NCI-H2107 treated with DMSO at 0.1 percent for 48 hours (cell line): Measurements from ENCODE around the gene MORN1.

Source experiments
- DNase-seq: peaks from one replicate; lab custom pipeline; 2025; ENCODE audit not compliant: unreplicated experiment; lab: John Stamatoyannopoulos, UW

Gene MORN1

DNA sequence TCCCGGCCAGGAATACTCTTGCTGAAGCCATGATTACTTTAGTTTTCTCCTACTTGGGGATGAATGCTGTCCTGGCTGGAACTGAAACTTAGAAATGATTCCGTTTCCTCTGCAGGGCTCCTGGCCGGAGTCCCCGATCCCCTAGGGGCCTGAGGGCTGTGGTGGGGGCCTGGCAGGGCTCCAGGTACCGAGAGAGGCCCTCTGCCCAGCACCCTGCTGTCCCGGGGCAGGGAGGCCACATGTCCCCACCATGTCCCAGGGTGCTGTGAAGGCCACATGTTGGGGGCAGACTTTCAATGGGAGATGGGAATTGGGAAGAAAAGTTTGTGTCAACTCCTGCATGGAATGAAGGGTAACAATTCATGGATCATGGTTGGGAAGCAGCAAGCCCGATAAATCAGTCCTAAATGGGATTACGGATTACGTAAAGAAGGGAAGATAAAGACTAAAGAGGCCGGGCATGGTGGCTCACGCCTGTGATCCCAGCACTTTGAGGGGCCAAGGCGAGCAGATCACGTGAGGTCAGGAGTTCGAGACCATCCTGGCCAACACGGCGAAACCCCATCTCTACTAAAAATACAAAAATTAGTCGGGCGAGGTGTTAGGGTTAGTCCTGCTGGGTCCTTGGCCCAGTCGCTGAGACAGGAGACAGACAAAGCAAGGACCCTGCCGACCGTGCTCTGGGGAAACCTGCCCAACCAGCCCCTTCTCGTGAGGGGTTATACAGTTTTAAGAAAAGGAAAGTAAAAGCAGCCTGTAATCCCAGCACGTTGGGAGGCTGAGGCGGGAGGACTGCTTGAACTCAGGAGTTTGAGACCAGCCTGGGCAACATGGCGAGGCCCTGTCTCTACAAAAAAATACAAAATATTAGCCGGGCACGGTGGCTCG is 37.6 kb downstream of the MORN1 start:
- no peak for DNase-seq

DNA sequence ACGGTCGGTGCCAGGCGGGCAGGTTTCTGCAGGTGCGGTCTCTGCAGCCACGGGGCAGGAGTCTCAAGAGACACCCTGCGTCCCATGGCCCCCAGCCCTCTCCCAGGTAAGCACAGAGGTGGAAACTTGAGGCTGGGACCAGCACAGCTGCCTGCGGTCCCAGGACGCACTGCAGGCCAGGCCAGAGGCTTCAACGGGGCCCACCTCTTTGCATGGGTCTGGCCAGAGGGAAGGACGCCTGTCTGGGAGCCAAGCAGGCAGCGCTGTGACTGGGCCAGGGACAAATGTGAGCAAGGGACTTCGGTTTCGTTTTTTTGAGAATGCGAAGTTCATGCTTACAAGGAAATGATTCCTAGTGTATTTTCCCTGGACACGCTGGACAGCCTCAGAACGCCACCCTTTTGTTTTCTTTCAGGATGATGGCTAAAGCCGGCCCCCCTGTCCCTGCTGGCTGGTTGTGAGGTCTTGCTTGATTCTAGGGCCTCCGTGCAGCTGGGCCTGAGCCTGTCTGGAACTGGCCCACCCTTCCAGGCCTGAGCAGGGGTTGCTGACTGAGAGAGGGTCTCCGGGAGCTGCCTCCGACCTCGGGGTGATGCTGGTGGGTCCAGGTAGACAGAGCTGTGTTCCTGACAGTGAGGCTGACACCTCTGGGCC is 38.3 kb downstream of the MORN1 start:
- no peak for DNase-seq

DNA sequence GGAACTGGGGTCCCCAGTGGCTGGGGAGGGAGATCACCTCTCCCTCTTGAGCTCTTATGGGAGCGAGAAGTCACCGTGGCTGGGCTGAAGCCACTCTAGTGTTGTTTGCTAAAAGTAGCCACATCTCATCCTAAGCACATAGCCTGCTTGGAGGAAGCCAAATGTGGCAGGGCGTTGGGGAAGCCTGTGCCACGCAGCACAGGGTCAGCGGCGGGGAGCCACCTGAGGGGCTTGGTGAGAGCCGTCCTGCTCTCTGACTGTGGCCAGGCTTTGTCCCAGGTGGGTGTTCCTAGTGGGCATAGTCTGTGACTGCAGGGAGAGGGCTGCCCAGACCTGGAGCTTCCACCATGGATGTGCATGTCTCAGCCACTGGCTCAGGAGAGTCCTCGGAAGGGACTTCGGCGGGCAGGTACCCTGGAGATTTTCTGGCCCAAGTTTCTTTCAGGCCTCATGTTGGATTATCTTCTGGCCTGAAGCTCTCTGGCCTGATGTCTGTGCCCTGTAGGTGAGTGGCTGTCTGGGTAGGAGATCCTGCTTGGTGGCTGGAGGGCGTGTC is 38.9 kb downstream of the MORN1 start:
- no peak for DNase-seq

DNA sequence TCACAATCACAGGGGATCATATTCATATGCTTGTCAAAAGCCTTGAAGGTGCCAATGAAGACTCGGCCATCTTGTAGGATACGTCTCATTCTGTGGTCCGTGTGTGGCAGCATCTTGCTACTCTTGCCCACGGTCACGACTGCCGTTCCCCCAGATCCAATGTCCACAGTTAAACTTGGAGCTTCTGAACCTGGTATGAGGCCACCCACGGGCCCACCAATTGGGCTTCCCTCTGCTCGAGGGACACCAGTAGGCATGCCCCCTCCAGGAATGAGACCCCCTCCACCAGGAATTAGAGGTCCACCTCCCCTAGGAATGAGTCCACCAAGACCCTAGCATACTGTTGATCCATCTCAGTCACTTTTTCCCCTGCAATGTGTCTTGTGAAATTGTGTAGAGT is 39.6 kb downstream of the MORN1 start:
- DNase-seq = no peak

DNA sequence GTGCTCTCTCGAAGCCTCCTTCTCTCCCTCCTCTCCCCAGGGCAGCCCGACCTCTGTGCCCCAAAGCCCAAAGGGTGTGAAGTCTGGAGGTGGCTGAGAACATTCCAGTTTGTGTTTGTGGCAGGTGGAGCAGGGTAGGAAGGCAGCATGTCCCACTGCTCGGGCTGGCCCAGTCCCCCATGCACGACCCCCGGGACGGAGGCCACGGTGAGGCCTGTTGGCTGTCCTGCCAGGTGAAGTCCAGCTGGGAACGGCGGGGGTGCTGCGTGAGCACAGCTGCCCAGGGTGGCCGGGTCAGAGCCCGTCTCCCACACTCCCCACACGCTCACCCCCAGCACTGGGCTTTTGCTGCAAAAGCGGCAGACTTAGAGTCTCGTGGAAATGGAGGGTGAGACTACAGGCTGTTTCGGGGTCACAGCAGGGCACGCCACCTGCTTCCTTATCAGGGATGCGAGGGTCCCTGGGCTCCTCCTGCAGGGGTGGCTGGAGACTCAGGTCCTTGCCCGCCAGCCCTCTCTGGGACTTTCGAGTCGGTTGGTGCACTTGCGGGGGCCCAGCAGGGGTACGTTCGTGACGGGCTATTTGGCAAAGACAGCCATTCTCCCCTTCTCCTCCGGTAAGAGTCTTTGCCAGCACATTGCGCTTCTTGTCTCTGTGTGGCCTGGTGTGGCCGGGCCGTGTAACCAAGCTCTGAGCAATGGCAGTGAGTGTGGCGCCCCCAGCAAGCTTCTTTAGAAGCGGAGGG is 40.3 kb downstream of the MORN1 start:
- DNase-seq = no peak

DNA sequence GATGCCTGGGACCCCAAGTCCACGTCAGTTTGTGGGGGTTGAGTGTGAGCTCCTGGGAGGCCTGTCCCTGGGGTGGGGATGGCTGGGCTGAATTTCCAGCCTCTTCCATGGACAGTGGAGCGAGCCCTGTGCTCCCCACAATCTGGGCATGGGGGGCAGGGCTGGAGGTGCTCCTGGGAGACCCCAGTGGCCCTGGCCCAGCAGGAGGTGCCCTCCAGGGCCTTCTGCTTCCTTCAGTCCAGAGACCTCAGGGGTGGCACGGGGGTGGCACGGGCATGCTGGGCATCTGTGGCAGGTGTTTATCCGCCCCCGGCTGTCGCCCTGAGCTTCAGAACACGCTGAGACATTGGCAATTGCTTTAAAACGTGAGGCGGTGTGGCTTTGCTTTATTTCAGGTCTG is 40.9 kb downstream of the MORN1 start:
- DNase-seq = no peak

DNA sequence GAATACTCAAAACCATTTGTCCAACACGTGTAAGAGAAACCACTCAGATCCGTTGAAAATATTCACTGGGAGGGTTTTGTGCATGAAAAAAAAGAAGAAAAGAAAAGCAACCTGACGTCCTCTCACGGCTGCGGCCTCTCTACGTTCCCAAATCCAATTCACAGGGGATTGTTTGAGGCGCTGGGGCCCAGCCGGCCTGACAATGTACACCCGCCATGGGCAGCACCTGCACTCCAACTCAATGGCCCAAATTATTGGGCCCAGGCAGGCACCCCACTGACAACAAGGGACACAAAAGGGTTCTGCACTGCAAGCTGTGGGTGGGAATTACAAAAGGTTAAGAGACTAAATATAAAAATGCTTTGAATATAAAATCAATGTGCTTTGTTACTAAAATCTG is 41.5 kb downstream of the MORN1 start:
- no peak for DNase-seq

DNA sequence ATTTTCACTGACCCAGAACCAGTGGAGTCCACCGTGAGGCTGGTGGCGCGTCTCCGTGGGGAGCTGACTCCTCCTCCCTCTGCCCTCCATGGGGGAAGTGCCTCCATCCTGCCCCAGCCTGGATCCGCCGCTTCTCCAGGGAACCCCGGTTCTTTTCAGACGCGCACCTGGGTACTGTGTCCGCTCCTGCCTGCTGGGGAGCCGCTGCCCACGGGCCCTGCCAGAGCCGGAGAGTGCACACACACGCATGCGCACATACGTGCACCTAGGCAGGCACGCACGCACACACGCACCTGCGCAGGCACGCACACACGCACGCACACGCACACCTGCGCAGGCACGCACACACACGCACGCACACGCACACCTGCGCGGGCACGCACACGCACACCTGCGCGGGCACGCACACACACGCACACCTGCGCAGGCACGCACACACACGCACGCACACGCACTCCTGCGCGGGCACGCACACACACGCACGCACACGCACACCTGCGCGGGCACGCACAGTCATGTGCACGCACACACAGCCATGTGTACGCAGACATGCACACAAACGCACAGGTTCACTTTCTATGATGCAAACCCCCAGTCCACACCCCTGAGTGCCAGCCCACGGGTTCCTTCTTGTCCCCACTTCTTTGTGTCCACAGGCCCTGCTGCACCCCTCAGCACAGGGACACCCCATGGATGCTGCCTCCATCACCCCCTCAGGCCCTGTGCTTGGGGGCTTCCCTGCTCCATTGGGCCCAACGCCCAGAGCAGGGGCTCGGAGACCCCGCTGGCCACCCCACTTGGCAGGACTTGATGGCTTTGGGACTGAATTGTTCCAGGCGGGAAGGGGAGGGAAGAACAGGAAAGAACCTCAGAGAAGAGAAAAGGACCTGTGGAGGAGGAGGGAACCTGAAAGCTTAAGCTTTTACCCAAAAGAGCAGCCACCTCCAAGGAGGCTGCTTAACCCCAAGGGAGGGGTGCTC is 42.7 kb downstream of the MORN1 start:
- DNase-seq = no peak

DNA sequence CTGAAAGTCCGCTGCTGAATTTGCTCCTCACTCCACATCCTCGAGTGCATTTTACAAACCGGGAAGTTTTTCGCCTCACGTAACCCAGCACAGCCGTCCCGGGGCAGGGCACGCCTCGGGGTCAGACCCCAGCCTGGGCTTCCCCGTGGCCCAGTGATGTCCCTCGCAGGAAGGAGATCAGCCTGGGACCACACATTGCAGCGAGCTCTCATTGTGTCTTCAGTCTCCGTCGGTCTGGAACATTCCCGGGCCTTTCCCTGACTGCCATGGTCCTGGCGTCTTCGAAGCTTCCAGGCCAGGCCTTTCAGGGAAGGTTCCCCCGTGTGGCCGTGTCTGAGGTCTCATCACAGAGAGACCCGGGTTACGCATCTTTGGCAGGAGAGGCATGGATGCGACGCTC is 43.5 kb downstream of the MORN1 start:
- DNase-seq = no peak

DNA sequence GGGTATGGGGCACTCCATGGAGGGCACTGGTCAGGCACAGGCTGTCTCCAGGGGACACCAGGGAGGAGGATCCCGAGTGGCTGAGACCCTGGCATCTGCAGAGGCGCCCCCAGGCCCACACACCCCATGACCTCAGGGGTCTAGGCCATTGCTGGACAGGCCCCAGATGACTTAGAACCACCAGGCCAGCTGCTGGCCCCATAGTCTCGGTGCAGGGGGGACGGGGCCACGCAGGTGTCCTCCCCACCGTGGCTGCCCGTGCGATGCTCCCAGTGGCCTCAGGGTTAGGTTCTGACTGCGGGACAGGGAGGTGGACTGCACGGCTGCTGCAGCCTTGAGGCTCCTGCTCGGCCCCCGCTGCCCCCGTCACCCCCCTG is 44.0 kb downstream of the MORN1 start:
- no peak for DNase-seq

DNA sequence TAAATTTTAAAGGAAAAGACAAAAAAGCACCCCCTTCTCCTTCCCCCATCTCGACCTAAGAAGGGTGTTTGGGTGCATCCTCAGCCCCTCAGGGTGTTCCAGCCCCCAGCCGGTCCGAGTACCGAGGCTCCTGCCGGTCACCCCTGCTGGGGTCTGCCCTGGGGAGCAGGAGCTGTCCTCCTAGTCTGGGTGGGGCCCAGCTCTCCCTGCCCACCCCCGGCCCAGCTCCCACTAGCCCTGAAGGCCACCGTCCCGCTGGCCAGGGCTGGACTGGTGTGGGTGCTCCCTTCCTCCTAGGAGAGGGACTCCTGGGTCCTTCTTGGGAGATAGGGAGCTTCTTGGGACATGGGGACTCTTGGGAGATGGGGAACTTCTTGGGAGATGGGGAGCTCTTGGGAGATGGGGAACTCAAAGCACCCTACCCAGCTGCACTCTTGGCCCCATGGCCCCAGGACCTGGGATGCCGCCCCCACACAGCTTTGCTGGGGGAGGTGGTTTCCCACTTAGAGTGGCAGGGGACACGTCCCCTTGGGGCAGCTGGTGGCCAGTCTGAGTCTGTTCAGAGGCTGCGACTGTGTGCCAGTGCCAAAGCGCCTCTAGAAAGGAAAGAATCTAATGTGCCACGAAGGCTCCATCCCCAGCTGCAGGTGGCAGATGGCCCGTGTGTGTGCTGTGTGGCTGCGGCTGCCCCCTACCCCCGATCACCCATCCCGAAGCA is 44.5 kb downstream of the MORN1 start:
- no peak for DNase-seq

DNA sequence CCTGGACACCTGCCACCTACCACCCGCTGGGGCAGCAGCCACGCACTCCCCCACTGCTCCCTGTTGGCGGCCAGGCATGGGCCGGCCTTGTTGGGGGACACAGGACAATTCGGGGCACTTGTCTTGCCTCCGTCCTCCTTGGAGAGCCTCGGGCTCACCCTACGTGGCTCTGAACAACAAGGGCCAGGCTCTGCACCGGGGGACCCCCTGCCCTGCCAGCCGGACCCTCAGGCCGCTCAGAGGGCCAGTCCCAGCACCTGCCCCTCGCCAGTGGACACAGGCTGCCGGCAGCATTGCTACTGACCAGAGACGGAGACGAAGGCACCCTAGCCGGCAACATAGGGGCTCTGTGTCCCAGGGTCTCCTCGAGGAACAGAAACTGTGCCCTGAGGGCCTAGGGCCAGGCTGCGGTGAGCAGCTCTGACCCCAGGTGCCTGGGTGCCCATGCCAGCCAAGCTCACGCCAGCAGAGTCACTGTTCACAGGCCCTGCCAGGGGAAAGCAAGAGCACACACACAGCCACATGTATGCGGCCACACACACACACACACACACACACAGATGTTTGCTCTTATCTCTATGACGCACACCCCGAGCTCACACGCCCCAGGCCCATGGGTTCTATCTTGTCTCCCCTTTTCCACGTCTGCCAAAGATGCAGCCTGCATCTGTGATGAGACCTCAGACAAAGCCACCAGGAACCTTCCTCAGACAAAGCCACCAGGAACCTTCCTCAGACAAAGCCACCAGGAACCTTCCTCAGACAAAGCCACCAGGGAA is 45.9 kb downstream of the MORN1 start:
- no peak for DNase-seq

DNA sequence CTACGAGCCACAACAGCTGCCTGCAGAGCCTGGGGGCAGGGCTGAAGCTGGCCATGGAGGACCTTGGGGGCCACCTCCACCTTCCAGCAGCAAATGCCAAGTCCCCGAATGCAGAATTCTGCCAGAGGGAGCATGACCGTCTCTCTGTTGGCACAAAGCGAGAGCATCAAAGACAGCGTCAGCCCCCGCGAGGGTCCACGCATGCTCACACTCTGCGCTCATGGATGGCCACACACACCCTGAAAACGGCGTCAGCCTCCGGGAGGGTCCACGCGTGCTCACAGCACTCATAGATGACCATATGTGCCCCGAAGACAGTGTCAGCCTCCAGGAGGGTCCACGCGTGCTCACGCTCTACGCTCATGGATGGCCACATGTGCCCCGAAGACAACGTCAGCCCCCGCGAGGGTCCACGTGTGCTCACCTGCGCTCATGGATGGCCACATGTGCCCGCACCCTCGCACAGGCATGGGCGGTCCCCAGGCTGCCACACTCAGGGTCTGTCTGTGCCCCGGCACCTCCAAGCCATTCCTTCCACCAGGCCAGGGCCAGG is 46.5 kb downstream of the MORN1 start:
- DNase-seq = no peak

DNA sequence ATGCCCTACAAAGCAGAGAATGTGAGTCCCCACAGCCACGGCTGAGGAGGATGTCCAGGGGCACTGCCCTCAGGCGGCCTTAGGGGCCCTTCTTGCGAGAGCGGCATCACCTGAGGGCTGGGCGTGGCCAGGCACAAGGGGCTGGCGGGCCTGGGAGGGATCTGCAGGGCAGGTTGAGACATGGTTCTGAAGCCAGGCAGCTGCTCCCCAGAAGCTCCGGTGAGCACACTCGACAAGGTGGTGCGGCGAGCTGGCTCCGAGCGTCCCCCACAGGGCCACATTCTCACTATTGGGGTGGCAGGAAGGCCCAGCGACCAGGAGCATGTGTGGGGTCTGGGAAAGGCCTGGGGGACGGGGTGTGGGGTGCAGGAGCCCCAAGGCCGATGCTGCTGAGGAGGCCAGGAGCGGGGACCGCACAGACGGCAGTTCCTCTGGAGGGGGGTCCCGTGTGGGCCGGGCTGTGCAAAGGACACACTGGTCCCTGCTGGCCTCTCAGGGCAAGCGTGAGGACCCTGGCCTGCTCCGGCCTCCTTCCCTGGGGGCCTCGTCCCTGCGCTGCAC is 47.2 kb downstream of the MORN1 start:
- no peak for DNase-seq

DNA sequence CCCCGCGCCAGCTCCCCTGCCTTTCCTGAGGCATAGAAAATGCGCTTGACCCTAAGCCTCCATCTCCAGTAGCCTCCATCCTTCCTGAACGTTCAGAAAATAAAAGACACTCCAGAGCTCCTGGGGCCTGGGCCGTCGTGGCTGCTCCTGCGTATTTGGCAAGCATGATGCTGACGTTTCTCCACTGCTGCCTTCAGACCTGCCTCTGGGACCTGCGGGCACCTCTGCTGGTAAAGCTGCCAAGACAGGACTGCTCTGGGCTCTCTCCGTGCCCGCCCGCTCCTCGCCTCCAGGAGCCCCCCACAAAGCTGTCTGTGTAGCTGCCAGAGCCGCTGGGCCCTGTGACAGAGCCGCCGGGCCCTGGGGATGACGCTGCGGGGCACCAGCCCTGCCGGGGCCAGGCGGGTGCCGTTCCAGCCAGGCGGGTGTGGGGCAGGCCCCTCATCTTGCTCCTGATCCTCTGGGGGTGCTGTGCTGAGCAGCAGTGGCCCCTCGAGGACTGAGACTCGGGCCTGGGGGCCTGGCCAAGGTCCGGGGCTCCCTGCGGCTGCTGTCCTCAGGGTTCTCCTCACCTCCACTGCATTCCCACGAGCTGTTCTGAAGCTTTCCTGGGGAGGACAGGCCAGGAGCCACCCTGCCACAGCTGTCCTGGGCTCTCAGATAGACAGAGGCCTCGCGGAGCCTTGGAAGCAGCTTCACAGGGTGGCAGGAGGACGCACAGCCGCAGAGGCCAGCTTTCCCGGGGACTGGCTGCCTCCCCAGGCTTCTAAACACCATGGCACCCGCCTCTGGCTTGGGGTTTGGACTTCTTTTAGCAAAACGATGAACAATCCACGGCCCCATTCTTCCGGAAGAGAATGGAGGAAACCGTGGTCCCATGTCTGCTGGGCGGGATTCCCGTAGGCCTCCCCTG is 48.1 kb downstream of the MORN1 start:
- DNase-seq = no peak

DNA sequence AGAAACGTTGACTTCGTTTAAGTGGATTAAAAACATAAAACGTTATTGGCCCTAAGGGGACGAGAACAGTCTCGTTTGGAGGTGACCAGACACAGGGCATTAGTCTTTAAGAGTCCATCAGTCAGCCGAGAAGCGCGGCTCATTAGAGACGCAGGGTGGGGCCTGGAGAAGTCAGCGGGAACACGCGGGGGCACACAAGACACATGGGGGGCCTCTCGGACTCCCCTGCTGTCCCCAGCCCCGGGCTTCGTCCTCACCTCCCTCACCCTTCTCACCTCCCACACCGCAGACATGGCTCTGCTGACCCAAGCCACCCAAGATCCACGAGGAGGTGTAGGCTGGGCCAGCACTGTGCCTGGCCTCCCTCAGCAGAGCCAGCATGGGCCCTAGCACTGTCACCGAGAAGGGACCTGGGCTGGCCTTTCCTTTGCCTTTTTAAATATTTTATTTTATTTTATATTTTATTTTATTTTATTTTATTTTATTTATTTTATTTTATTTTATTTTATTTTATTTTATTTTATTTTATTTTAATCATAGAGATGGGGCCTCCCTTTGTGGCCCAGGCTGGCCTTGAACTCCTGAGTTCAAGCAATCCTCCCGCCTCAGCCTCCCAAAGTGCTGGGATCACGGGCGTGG is 48.9 kb downstream of the MORN1 start:
- DNase-seq = no peak
